ENCODE measurements around the gene CDKN2B. TPM values are rescaled to one million over a fixed set of nuclear protein-coding genes. Genes with fewer than 3 reads are reported as not detected.

CDKN2B gene
- total RNA-seq, 2 donors from 2014 or later, result 6.0 to 9.6 TPM

GRCh38 chr9:21984101-21984500 lies 25.0 kb downstream of the CDKN2B start:
- no peak for DNase-seq
- intact Hi-C loops (cut with DNase I), result no loop called here
- peaks cover 0 to 13% of the 10 kb centered on the region in 2 donors for H3K27me3 ChIP-seq

DNA sequence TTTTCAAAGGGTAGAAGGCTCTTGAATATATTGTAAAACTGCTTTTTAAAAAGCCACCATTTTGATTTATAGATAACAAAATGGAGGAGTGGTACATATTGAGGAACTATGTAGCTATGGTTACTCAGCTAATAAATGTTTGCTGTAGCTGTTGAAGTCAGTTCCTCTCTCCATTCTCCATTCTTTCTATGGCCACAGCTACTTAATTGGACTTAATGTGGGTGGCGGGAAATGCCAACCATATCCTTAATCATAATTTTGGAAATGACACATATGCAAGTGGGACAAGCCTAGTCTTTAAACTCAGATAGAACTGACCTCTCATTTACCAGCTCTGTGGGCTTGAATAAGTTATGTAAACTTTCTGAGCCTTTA lies 25.6 kb downstream of the CDKN2B start:
- DNase-seq (no peak), ATAC-seq (no peak)
- H3K9me3 ChIP-seq, result no peaks in the 10 kb centered on the region
- WGBS, 2 donors, result 57 to 73% methylated on average over 1 of the region's 1 CpG
- no peaks in the 10 kb centered on the region for H3K36me3 ChIP-seq (replicated peaks in 1 of 2; ENCODE audit: insufficient read depth in 1 of 2, low read depth in 2 of 2)
- no peak overlapping the region for H3K4me3 ChIP-seq
- intact Hi-C loops (cut with DNase I), result no loop called here
- TF ChIP-seq, protein P1, sequence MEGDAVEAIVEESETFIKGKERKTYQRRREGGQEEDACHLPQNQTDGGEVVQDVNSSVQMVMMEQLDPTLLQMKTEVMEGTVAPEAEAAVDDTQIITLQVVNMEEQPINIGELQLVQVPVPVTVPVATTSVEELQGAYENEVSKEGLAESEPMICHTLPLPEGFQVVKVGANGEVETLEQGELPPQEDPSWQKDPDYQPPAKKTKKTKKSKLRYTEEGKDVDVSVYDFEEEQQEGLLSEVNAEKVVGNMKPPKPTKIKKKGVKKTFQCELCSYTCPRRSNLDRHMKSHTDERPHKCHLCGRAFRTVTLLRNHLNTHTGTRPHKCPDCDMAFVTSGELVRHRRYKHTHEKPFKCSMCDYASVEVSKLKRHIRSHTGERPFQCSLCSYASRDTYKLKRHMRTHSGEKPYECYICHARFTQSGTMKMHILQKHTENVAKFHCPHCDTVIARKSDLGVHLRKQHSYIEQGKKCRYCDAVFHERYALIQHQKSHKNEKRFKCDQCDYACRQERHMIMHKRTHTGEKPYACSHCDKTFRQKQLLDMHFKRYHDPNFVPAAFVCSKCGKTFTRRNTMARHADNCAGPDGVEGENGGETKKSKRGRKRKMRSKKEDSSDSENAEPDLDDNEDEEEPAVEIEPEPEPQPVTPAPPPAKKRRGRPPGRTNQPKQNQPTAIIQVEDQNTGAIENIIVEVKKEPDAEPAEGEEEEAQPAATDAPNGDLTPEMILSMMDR (IDR thresholded peaks at IDR 0.05), result no peak
- TF ChIP-seq POLR2A (IDR thresholded peaks at IDR 0.05), result no peak
- no peak overlapping the region for H3K27ac ChIP-seq
- H3K4me1 ChIP-seq, result no peaks in the 10 kb centered on the region
- peaks cover 0 to 9% of the 10 kb centered on the region in 2 donors for H3K27me3 ChIP-seq

More at GRCh38 chr9:21984101-21984500, 25.0 kb downstream of the CDKN2B start:
- Histone ChIP-seq H3K4me3 (no peak overlapping the region), H3K9me3 (no peaks in the 10 kb centered on the region), H3K27ac (no peak overlapping the region), H3K36me3 (replicated peaks in 1 of 2; ENCODE audit: insufficient read depth in 1 of 2, low read depth in 2 of 2) (no peaks in the 10 kb centered on the region), H3K4me1 (no peaks in the 10 kb centered on the region)
- TF ChIP-seq, protein P1 (IDR thresholded peaks at IDR 0.05), result no peak
- no peak for TF ChIP-seq POLR2A (IDR thresholded peaks at IDR 0.05)
- no peak for ATAC-seq

DNA sequence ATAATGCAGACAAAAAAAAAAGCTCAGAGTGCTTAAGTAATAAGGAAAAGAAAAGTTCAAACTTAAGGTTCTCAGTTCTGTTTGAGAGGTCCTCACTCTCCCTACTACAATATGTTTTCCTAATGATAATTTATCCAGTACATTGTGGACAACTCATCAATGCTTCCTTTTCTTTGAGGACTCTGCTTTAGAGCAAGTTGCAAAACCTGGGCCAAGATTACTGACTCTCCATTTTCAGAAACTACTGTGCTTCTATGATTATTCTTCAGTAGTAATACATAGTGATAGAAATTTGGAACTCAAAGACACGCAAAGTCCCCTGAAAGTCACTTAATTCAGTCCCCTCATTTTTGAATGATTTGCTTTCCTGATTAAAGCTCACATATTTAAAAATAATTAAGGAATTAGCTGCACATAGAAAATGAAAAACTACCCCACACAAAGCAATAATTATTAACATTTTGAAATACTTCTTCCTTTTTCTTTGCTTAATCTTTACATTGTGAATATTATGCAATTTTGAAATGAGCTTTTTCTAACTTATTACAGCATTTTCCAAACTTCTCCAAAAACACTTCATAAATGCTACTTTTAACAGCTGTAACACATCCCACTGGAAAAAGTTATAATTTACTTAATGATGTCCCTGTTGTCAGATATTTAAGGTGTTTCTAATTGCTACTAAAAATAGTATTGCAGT lies 26.1 kb downstream of the CDKN2B start:
- WGBS, 2 donors, result 65 to 80% methylated on average over 1 of the region's 1 CpG
- Histone ChIP-seq H3K27me3 (peaks cover 0 to 9% of the 10 kb centered on the region in 2 donors), H3K27ac (no peak overlapping the region), H3K9me3 (no peaks in the 10 kb centered on the region), H3K4me3 (no peak overlapping the region), H3K36me3 (replicated peaks in 1 of 2; ENCODE audit: insufficient read depth in 1 of 2, low read depth in 2 of 2) (no peaks in the 10 kb centered on the region), H3K4me1 (no peaks in the 10 kb centered on the region)
- no peak for TF ChIP-seq POLR2A (IDR thresholded peaks at IDR 0.05)
- TF ChIP-seq, protein P1 (IDR thresholded peaks at IDR 0.05), result no peak
- intact Hi-C loops (cut with DNase I), result no loop called here
- no peak for ATAC-seq
- no peak for DNase-seq

GRCh38 chr9:21982391-21982790 lies 26.7 kb downstream of the CDKN2B start:
- DNase-seq (no peak), ATAC-seq (no peak)
- H3K4me3 ChIP-seq, result no peak overlapping the region
- H3K27ac ChIP-seq, result no peak overlapping the region
- no peak for TF ChIP-seq POLR2A (IDR thresholded peaks at IDR 0.05)
- TF ChIP-seq, protein P1 (IDR thresholded peaks at IDR 0.05), result no peak
- intact Hi-C loops (cut with DNase I), result no loop called here
- peaks cover 0 to 4% of the 10 kb centered on the region in 2 donors for H3K27me3 ChIP-seq
- no peaks in the 10 kb centered on the region for H3K9me3 ChIP-seq
- H3K4me1 ChIP-seq, result no peaks in the 10 kb centered on the region
- WGBS, 2 donors, result 40 to 48% methylated on average over 1 of the region's 1 CpG
- H3K36me3 ChIP-seq (replicated peaks in 1 of 2; ENCODE audit: insufficient read depth in 1 of 2, low read depth in 2 of 2), result no peaks in the 10 kb centered on the region

GRCh38 chr9:21976334-21976875 lies 32.7 kb downstream of the CDKN2B start:
- DNase-seq, result no peak
- intact Hi-C loops (cut with DNase I), result no loop called here

More at GRCh38 chr9:21976334-21976875, 32.7 kb downstream of the CDKN2B start:
- no peaks in the 10 kb centered on the region for H3K9me3 ChIP-seq
- H3K27me3 ChIP-seq, result peaks cover 17 to 49% of the 10 kb centered on the region in 2 donors
- no peak overlapping the region for H3K4me3 ChIP-seq
- WGBS, 2 donors, result 19 to 28% methylated on average over 19 of the region's 19 CpGs
- H3K4me1 ChIP-seq, result peaks cover 18% of the 10 kb centered on the region
- ATAC-seq, result no peak
- no peaks in the 10 kb centered on the region for H3K36me3 ChIP-seq (replicated peaks in 1 of 2; ENCODE audit: insufficient read depth in 1 of 2, low read depth in 2 of 2)
- TF ChIP-seq, protein P1 (IDR thresholded peaks at IDR 0.05), result no peak
- no peak for TF ChIP-seq POLR2A (IDR thresholded peaks at IDR 0.05)
- no peak overlapping the region for H3K27ac ChIP-seq
